K562 (cell line): ENCODE measurements around the gene PSMD13. TPM values are rescaled to one million over a fixed set of nuclear protein-coding genes. Genes with fewer than 3 reads are reported as not detected.

ENCODE experiments used
- ATAC-seq: fragments of 200-7000 bp; cut with Tn5 transposase; 3 replicates; pipeline ENCODE4 v1.9.1; 2020; ENCODE audit warnings: moderate library complexity
- BruUV-seq: library from RNA; stranded (reverse); fragments of 400-500 nt; replicated peaks from 2 replicates; lab custom pipeline; 2021; lab: Mats Ljungman, UMichigan
- CTCF ChIA-PET: fragments of 300-600 bp; formaldehyde crosslinking; extraction: SDS; loops from one replicate; lab custom pipeline; 2021; ENCODE audit warnings: low intra/inter-chr PET ratio; lab: Yijun Ruan, JAX
- POLR2A ChIA-PET: fragments of 300-600, 350-650 bp; sonication (Branson Sonifier 250); formaldehyde crosslinking; extraction: SDS; loops from one replicate; lab custom pipeline; 2021; ENCODE audit warnings: antibody characterized with exemption, inconsistent platforms; lab: Yijun Ruan, JAX
- DNase-seq, 4 experiments: peaks; one replicate each; pipeline versions ENCODE4 v3.0.0 to v3.0.0-alpha.2; 2011 to 2018; ENCODE audit warnings: low spot score in 3 of 4, mixed read lengths in 3 of 4; ENCODE audit errors: extremely low read depth in 1 of 4
- FAIRE-seq: peaks from 2 replicates; lab custom pipeline; 2011; peaks lifted over from hg19 to GRCh38; lab: Jason Lieb, UNC
- H2AFZ ChIP-seq: 2 replicates; pipeline ENCODE4 v1.6.0; 2011; ENCODE audit warnings: low read depth, low read length, control low read depth, inconsistent platforms
- H3K27ac ChIP-seq: fragments of 200-600 bp; 3 replicates; pipeline ENCODE4 v1.8.0; 2011; ENCODE audit warnings: low read depth, mild to moderate bottlenecking, control low read depth, inconsistent platforms, low read length, moderate library complexity, mixed read lengths; ENCODE audit errors: extremely low read depth
- H3K27me3 ChIP-seq, 2 experiments: fragments of 300-600 bp in 1 of 2; 2 replicates in 1 of 2; 3 replicates in 1 of 2; pipeline versions ENCODE4 v1.6.0 to v1.8.0; 2011; ENCODE audit warnings: inconsistent platforms in 2 of 2, low read length in 2 of 2, mild to moderate bottlenecking in 1 of 2, mixed read lengths in 1 of 2, moderate library complexity in 1 of 2; ENCODE audit not compliant: control insufficient read depth in 2 of 2, insufficient read depth in 2 of 2
- H3K36me3 ChIP-seq: fragments of 300-600 bp; 3 replicates; pipeline ENCODE4 v1.8.0; 2011; ENCODE audit warnings: mild to moderate bottlenecking, low read length, inconsistent platforms; ENCODE audit not compliant: control insufficient read depth, insufficient read depth
- H3K4me1 ChIP-seq, 2 experiments: fragments of 200-600 bp in 1 of 2; replicated peaks in 1 of 2; 2 replicates in 1 of 2; 3 replicates in 1 of 2; pipeline versions ENCODE4 v1.5.1 to v1.8.0; 2011; ENCODE audit warnings: inconsistent platforms in 2 of 2, low read length in 2 of 2, mild to moderate bottlenecking in 1 of 2, mixed read lengths in 1 of 2, moderate library complexity in 1 of 2; ENCODE audit not compliant: control insufficient read depth in 2 of 2, insufficient read depth in 2 of 2
- H3K4me2 ChIP-seq: 2 replicates; pipeline ENCODE4 v1.6.1; 2011; ENCODE audit warnings: low read length, control low read depth, inconsistent platforms, mixed read lengths; ENCODE audit not compliant: insufficient read depth
- H3K4me3 ChIP-seq: fragments of 200-600 bp; sonication (generic), shearing (Covaris generic); 2 replicates; pipeline ENCODE4 v1.5.1; 2016; ENCODE audit warnings: control low read depth, inconsistent platforms
- H3K79me2 ChIP-seq: fragments of 200-600 bp; 3 replicates; pipeline ENCODE4 v1.8.0; 2011; ENCODE audit warnings: low read length, inconsistent platforms; ENCODE audit not compliant: control insufficient read depth, insufficient read depth
- H3K9ac ChIP-seq, 2 experiments: 2 replicates each; pipeline versions ENCODE4 v1.6.0 to v1.6.1; 2011; ENCODE audit warnings: low read depth in 2 of 2, low read length in 2 of 2, control low read depth in 1 of 2, inconsistent platforms in 1 of 2, mild to moderate bottlenecking in 1 of 2, mixed read lengths in 1 of 2; ENCODE audit not compliant: insufficient read depth in 1 of 2
- H3K9me1 ChIP-seq: one replicate; pipeline ENCODE4 v1.6.0; 2011; ENCODE audit warnings: inconsistent platforms, mild to moderate bottlenecking, low read length, moderate library complexity; ENCODE audit not compliant: control insufficient read depth, insufficient read depth
- H3K9me3 ChIP-seq: replicated peaks from 2 replicates; pipeline ENCODE4 v1.5.1; 2011; ENCODE audit warnings: low read depth, low read length, inconsistent platforms; ENCODE audit not compliant: control insufficient read depth, insufficient read depth
- H4K20me1 ChIP-seq: replicated peaks from 2 replicates; pipeline ENCODE4 v1.6.1; 2011; ENCODE audit warnings: low read length, inconsistent platforms, mixed read lengths; ENCODE audit not compliant: control insufficient read depth, insufficient read depth
- DNMT1 ChIP-seq: fragments of 450-650 bp; IDR thresholded peaks from 2 replicates; pipeline ENCODE4 v1.6.1; 2016; ENCODE audit warnings: antibody characterized with exemption, mild to moderate bottlenecking
- EP400 ChIP-seq: fragments of 450-650 bp; IDR thresholded peaks from 2 replicates; pipeline ENCODE4 v1.6.1; 2017; ENCODE audit warnings: antibody characterized with exemption, mild to moderate bottlenecking, moderate library complexity
- FIP1L1 ChIP-seq: fragments of 200-400 bp; formaldehyde crosslinking; IDR thresholded peaks from 2 replicates; pipeline ENCODE4 v1.6.1; 2018; ENCODE audit warnings: mild to moderate bottlenecking, low read depth, low read length; ENCODE audit not compliant: poor library complexity, severe bottlenecking
- HMG20A ChIP-seq: fragments of 450-650 bp; formaldehyde crosslinking; conservative IDR thresholded peaks from 2 replicates; pipeline ENCODE4 v1.4.0; 2020; ENCODE audit warnings: mild to moderate bottlenecking, mixed read lengths
- NFE2 ChIP-seq: IDR thresholded peaks from 2 replicates; pipeline ENCODE4 v1.6.1; 2014; ENCODE audit warnings: antibody characterized with exemption, low read depth
- NR4A1 ChIP-seq, 2 experiments: fragments of 250-450 bp in 1 of 2; fragments of 450-650 bp in 1 of 2; sonication (Bioruptor Pico) in 1 of 2; IDR thresholded peaks; 2 replicates each; pipeline versions ENCODE4 v1.4.0 to v1.6.1; 2016 to 2020; ENCODE audit warnings: mild to moderate bottlenecking in 2 of 2, missing compliant biosample characterization in 1 of 2, missing genetic modification characterization in 1 of 2, moderate library complexity in 1 of 2
- POLR2G ChIP-seq: fragments of 200-400 bp; formaldehyde crosslinking; IDR thresholded peaks from 2 replicates; pipeline ENCODE4 v1.6.1; 2017; ENCODE audit warnings: low read depth, mild to moderate bottlenecking, antibody characterized with exemption, low read length, moderate library complexity
- RBM15 ChIP-seq: fragments of 200-400 bp; formaldehyde crosslinking; IDR thresholded peaks from 2 replicates; pipeline ENCODE4 v1.6.1; 2018; ENCODE audit warnings: mild to moderate bottlenecking, low read length, moderate library complexity; ENCODE audit not compliant: insufficient read depth
- STAT5A ChIP-seq: IDR thresholded peaks from 2 replicates; pipeline ENCODE4 v1.6.1; 2012; ENCODE audit warnings: low read length, inconsistent platforms, borderline replicate concordance
- TAL1 ChIP-seq: fragments of 450-650 bp; IDR thresholded peaks from 2 replicates; pipeline ENCODE4 v1.6.1; 2016; ENCODE audit warnings: mild to moderate bottlenecking
- THRAP3 ChIP-seq: fragments of 450-650 bp; IDR thresholded peaks from 2 replicates; pipeline ENCODE4 v1.6.1; 2016; ENCODE audit warnings: mild to moderate bottlenecking, inconsistent platforms, borderline replicate concordance
- ZBTB33 ChIP-seq: sonication (generic); formaldehyde crosslinking; IDR thresholded peaks from 2 replicates; pipeline ENCODE4 v1.8.1; 2023; ENCODE audit warnings: mild to moderate bottlenecking, missing genetic modification reagents
- WGBS: fragments of 100-300 bp; shearing (Covaris generic); methylation state at CpG from one replicate; pipeline ENCODE4 v1.1.6; 2016; ENCODE audit warnings: low coverage, mixed read lengths; ENCODE audit not compliant: insufficient coverage; ENCODE audit errors: missing lambda C conversion rate; 5-methylcytosine and 5-hydroxymethylcytosine counted together
- in situ Hi-C: fragments of 300-500 bp; cut with MboI; formaldehyde crosslinking; loops from 4 replicates; pipeline ENCODE4 v1.15.0; 2018; ENCODE audit warnings: inconsistent platforms, mixed read lengths
- intact Hi-C: fragments of 100-400 bp; cut with micrococcal nuclease; formaldehyde crosslinking; loops from 2 replicates; pipeline ENCODE4 v1.14.2; 2022
- polyA plus RNA-seq, 8 experiments: library from polyadenylated mRNA; depleted of rRNA in 4 of 8; stranded (reverse) in 5 of 8; unstranded in 3 of 8; fragments of >200 nt; fragmentation: Nextera tagmentation in 2 of 8; fragmentation: Illumina TruSeq in 1 of 8; extraction: Ambion mirVana in 2 of 8; extraction: Trizol in 1 of 8; gene quantifications; 2 replicates each; pipeline versions ENCODE4 v1.2.1 to v1.2.3, GENCODE V29; 2011 to 2014; ENCODE audit warnings: inconsistent platforms in 1 of 8, missing spikeins in 1 of 8
- total RNA-seq, 7 experiments: library from RNA; depleted of rRNA in 6 of 7; stranded (reverse); fragments of >200 nt in 6 of 7; fragmentation: Illumina TruSeq in 2 of 7; extraction: Trizol in 2 of 7; gene quantifications; 2 replicates each; pipeline versions ENCODE4 v1.2.1 to v1.2.3, GENCODE V29; 2011 to 2021; ENCODE audit warnings: low replicate concordance in 1 of 7
- TF ChIP-seq, protein P1 (sequence below): fragments of 250-450 bp; sonication (Bioruptor Pico); IDR thresholded peaks from 2 replicates; pipeline ENCODE4 v1.6.1; 2021; ENCODE audit warnings: mild to moderate bottlenecking

PSMD13 gene
- total and polyA plus RNA-seq, 9 of the 15 experiments (the other 6 are each of a cell fraction or from before 2014, with no cell fraction given) = 185 to 383 (median 267) TPM

- Histone ChIP-seq H4K20me1 (no peaks in the 10 kb centered on the region), H3K4me2 (no peak overlapping the region), H3K27me3 (no peaks in the 10 kb centered on the region), H2AFZ (no peak overlapping the region), H3K4me3 (no peak overlapping the region), H3K27ac (no peak overlapping the region), H3K9me1 (no peaks in the 10 kb centered on the region), H3K4me1 (peaks cover 15 to 53% of the 10 kb centered on the region in 2 experiments), H3K9me3 (peaks cover 11% of the 10 kb centered on the region), H3K79me2 (no peaks in the 10 kb centered on the region), H3K36me3 (no peaks in the 10 kb centered on the region), H3K9ac (no peak overlapping the region; a peak in 1 of 4 replicates)
- 84% methylated on average over 55 of the region's 79 CpGs for WGBS
- POLR2A ChIA-PET = interaction anchor here (1.0 kb wide), 1 partner anchor 9 kb away, joined by 4 read pairs; no protein-coding TSS in a partner anchor
- intact Hi-C loops (no loop called here), in situ Hi-C loops (no loop called here)
- BruUV-seq = no TSS peak
- FAIRE-seq (no peak), ATAC-seq (no peak), DNase-seq (no peak)
- CTCF ChIA-PET = no interaction called here
- peak; percentile 91 for TF ChIP-seq ZBTB33 (CRISPR knock-in tag)
- TF ChIP-seq POLR2G = peak; percentile 73
- no peak for TF ChIP-seq DNMT1
- no peak for TF ChIP-seq RBM15
- no peak for TF ChIP-seq NFE2
- TF ChIP-seq STAT5A = no peak
- TF ChIP-seq, protein P1, sequence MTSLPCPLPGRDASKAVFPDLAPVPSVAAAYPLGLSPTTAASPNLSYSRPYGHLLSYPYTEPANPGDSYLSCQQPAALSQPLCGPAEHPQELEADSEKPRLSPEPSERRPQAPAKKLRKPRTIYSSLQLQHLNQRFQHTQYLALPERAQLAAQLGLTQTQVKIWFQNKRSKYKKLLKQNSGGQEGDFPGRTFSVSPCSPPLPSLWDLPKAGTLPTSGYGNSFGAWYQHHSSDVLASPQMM (CRISPR knock-in tag) = no peak
- TF ChIP-seq NR4A1 (CRISPR knock-in tag; IDR thresholded peaks at IDR 0.05) = no peak
- no peak for TF ChIP-seq NR4A1 (tag; IDR thresholded peaks at IDR 0.05)
- TF ChIP-seq FIP1L1 = peak; percentile 6
- TF ChIP-seq THRAP3 = no peak
- TF ChIP-seq HMG20A (CRISPR knock-in tag) = no peak
- no peak for TF ChIP-seq TAL1
- no peak for TF ChIP-seq EP400
These were observed 44.1 kb downstream of the PSMD13 start for GRCh38 chr11:280706-281485.
